Astrocyte of the spinal cord (primary cell): Measurements from ENCODE around the gene ZNF280D.
A peak's percentile ranks its signal among the peaks of the same experiment; 100 is the strongest.

Source experiments
- DNase-seq: peaks from one replicate; pipeline ENCODE4 v3.0.0; 2011; ENCODE audit warnings: low read depth, low spot score
- H3K4me3 ChIP-seq: 2 replicates; pipeline ENCODE4 v1.5.1; 2011; ENCODE audit warnings: low read depth, mild to moderate bottlenecking, low read length, moderate library complexity
- CTCF ChIP-seq: IDR thresholded peaks from 2 replicates; pipeline ENCODE4 v1.5.1; 2012; ENCODE audit warnings: low read depth, mild to moderate bottlenecking, low read length, inconsistent platforms
- in situ Hi-C: cut with HindIII; loops from 2 replicates; pipeline ENCODE4 v1.10.0; 2017; ENCODE audit warnings: low sequenced_read_pairs

The ZNF280D gene

GRCh38 chr15:56613811-56614210 is 119.5 kb downstream of the ZNF280D start:
- no peak overlapping the region for H3K4me3 ChIP-seq
- TF ChIP-seq CTCF, result no peak
- in situ Hi-C loops, result no loop called here
- DNase-seq, result no peak

DNA sequence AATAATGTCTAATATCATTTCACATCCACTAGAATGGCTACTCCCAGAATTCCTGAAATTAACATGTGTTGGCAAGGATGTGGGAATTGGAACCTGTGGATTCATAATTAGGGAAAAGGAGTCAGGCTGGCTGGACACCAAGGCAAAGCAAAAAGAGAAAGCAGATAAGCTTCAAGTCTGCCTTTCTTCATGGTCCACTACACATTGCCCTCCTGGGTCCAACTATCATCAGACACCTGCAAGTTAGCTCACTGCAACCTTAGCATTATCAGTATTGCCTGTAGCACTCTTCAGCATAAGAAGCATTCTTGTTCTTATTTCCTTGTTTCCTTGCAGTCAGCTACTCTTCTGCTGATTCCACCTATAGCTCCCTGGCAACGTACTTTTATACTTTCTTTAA is 124.3 kb downstream of the ZNF280D start:
- in situ Hi-C loops, result no loop called here
- no peak overlapping the region for H3K4me3 ChIP-seq
- no peak for TF ChIP-seq CTCF
- DNase-seq, result no peak

- no peak for TF ChIP-seq CTCF
- H3K4me3 ChIP-seq, result no peak overlapping the region
- in situ Hi-C loops, result no loop called here
- DNase-seq, result peak; percentile 27
Measured at GRCh38 chr15:56608140-56608778, 125.0 kb downstream of the ZNF280D start.

GRCh38 chr15:56602253-56602652 is 131.1 kb downstream of the ZNF280D start:
- no peak overlapping the region for H3K4me3 ChIP-seq
- no peak for DNase-seq
- in situ Hi-C loops, result no loop called here
- TF ChIP-seq CTCF, result no peak

- no peak overlapping the region for H3K4me3 ChIP-seq
- no peak for TF ChIP-seq CTCF
- no peak for DNase-seq
- in situ Hi-C loops, result no loop called here
Measured at GRCh38 chr15:56600380-56600779, 132.9 kb downstream of the ZNF280D start.

GRCh38 chr15:56598991-56599390 is 134.3 kb downstream of the ZNF280D start:
- no peak overlapping the region for H3K4me3 ChIP-seq
- in situ Hi-C loops, result no loop called here
- TF ChIP-seq CTCF, result no peak
- DNase-seq, result peak; percentile 26
